H4 (cell line): ENCODE data around the gene TMEM170A. TPM values are rescaled to one million over a fixed set of nuclear protein-coding genes. Genes with fewer than 3 reads are reported as not detected.

Source experiments
- DNase-seq: peaks from one replicate; pipeline ENCODE4 v3.0.0-alpha.2; 2015; ENCODE audit warnings: low spot score
- total RNA-seq: library from RNA; depleted of rRNA; stranded (reverse); fragments of >200 nt; shearing (Covaris generic); gene quantifications from 2 replicates; pipeline ENCODE4 v1.2.3, GENCODE V29; 2014; rRNA removed

The TMEM170A gene
- total RNA-seq, 1 experiment from 2014 or later: 19.2 TPM

DNA sequence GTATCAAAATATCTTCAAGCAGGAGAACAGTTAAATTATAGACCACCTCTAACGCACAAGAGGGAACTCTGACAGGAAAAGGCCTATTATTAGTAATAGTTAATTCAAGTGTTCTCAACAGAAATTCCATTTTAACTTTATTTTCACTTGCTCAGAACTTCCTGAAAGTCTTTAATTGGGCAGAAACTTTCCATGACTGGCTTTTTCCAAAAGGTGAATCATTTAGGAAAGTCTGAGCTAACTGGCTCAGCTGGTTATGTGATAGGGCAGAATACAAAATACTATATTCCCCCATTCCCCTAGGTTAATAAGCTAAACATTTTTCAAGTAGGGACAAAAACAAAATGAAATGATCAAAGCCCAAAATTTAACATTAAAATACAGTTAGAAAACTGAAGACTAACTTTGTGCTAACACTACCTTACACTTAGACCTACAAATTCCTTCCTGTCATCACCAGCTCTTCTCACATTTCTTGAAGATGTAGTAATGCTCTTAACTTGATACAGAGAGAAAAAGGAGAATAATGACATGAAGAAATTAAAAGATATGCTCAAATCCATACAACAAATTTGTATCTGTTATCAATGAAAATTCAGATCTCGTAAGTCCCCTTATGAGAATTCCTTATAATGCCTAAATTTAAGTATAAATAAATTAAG lies 62.2 kb downstream of the TMEM170A start:
- DNase-seq: no peak

DNA sequence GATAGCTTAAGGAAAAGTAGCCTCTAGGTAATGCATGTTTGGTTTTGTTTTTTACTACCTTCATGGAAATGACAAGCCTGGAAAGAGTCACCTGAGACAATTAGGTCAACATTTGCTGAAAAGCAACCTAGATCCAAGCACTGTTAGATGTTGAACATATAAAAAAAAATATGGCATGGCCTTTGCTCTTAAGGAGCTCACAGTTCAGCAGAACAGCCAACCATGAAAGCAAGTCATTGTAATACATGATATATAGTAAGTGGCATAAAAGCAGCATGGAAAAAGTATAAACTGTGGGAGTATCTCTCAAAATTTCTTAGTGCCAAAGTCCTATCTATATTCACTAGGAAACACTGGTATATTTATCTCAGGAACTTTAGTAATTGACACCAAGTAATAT lies 62.8 kb downstream of the TMEM170A start:
- no peak for DNase-seq

DNA sequence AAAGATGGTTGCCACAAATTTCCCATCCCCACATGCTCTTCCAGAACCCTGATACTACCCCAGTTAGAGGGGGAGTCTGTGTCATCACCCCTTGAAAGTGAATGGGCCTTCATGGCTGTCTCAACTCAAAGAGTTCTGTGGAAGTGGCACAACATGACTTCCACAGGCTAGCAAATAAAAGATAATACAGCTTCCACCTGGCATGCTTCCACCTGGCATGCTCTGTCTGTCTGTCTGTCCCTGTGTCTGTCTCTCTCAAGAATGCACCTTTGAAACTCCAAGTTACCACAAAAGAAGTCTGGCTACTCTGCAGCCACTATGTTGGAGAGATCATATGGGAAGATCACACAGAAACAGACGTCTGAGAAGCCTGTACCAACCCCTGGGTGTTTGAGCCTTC lies 66.2 kb downstream of the TMEM170A start:
- DNase-seq: no peak

DNA sequence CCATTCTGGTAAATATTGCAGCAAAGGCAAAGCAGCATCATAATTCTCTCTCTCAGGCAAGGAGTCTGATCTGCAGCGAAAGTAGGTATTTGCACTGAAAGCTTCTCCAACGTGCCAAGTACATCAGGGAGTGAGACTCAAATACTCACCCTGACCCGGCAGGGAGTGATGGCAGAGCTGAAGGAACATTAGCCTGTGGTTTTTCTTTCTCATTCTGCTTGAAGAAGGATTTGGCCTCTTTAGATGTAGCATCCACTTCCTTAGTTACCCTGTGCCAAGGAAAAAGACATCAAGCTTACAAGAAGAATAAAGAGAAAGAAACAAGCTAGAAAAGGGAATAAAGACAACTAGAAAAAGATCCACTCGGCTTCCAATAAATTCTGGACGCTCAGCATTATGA lies 69.5 kb downstream of the TMEM170A start:
- DNase-seq: no peak

Other genes with a start within 250 kb of the TMEM170A start
- not detected in 2 replicates for gene CTRB1, start 245.7 kb downstream of the TMEM170A start, total RNA-seq
- gene BCAR1, start 213.1 kb downstream of the TMEM170A start, total RNA-seq: 12.9 and 19.6 TPM in 2 replicates
- 53.3 and 65.4 TPM in 2 replicates for gene CFDP1, start 31.2 kb downstream of the TMEM170A start, total RNA-seq
- gene CHST6, start 30.8 kb upstream of the TMEM170A start, total RNA-seq: 0.04 TPM in 2 replicates
- gene CHST5, start 71.4 kb upstream of the TMEM170A start, total RNA-seq: 0.04 TPM in 1 of 2 replicates, not detected in the other
- 17.8 and 20.6 TPM in 2 replicates for gene TMEM231, start 91.6 kb upstream of the TMEM170A start, total RNA-seq
- 50.6 and 85.4 TPM in 2 replicates for gene GABARAPL2, start 101.7 kb upstream of the TMEM170A start, total RNA-seq
- 79.7 and 81.1 TPM in 2 replicates for gene ADAT1, start 158.6 kb upstream of the TMEM170A start, total RNA-seq
- gene KARS1, start 183.0 kb upstream of the TMEM170A start, total RNA-seq: 276 and 279 TPM in 2 replicates
- 38.9 and 40.2 TPM in 2 replicates for gene TERF2IP, start 183.1 kb upstream of the TMEM170A start, total RNA-seq
- not detected in 2 replicates for gene CPHXL2, start 212.3 kb upstream of the TMEM170A start, total RNA-seq
- gene DUXB, start 236.8 kb upstream of the TMEM170A start, total RNA-seq: not detected in 2 replicates